MM.1S (cell line): ENCODE results near the gene SATB2.

Experiments used
- DNase-seq: peaks from one replicate; pipeline ENCODE4 v3.0.0-alpha.2; 2015
- H2AFZ ChIP-seq: fragments of 300-600 bp; sonication (generic); 2 replicates; pipeline ENCODE4 v1.6.0; 2016; ENCODE audit warnings: antibody characterized with exemption, low read length
- H3F3A ChIP-seq: fragments of 300-600 bp; sonication (generic); 2 replicates; pipeline ENCODE4 v1.6.1; 2016; ENCODE audit warnings: mild to moderate bottlenecking, antibody characterized with exemption, low read length, moderate library complexity, mixed read lengths; ENCODE audit not compliant: insufficient read depth
- H3K27ac ChIP-seq: fragments of 300-600 bp; sonication (generic); 2 replicates; pipeline ENCODE4 v1.5.1; 2016; ENCODE audit warnings: mild to moderate bottlenecking, low read length
- H3K27me3 ChIP-seq: fragments of 300-600 bp; sonication (generic); replicated peaks from 2 replicates; pipeline ENCODE4 v1.6.0; 2016; ENCODE audit warnings: low read length; ENCODE audit not compliant: insufficient read depth
- H3K36me3 ChIP-seq: fragments of 300-600 bp; sonication (generic); replicated peaks from 2 replicates; pipeline ENCODE4 v1.6.1; 2016; ENCODE audit warnings: mild to moderate bottlenecking, low read length, mixed read lengths; ENCODE audit not compliant: insufficient read depth
- H3K4me1 ChIP-seq: fragments of 300-600 bp; sonication (generic); 2 replicates; pipeline ENCODE4 v1.6.1; 2016; ENCODE audit warnings: low read length, mixed read lengths
- H3K4me2 ChIP-seq: fragments of 300-600 bp; sonication (generic); 2 replicates; pipeline ENCODE4 v1.6.0; 2016; ENCODE audit warnings: low read depth, low read length
- H3K4me3 ChIP-seq: fragments of 300-600 bp; sonication (generic); 2 replicates; pipeline ENCODE4 v1.5.1; 2016; ENCODE audit warnings: low read length, mixed read lengths
- H3K79me2 ChIP-seq: fragments of 300-600 bp; sonication (generic); 2 replicates; pipeline ENCODE4 v1.6.1; 2016; ENCODE audit warnings: mixed run types, low read length, mixed read lengths
- H3K9ac ChIP-seq: fragments of 300-600 bp; sonication (generic); 2 replicates; pipeline ENCODE4 v1.6.1; 2016; ENCODE audit warnings: low read length, mixed read lengths
- H3K9me2 ChIP-seq: fragments of 300-600 bp; sonication (generic); replicated peaks from 2 replicates; pipeline ENCODE4 v1.6.1; 2016; ENCODE audit warnings: mild to moderate bottlenecking, low read length, mixed read lengths; ENCODE audit not compliant: insufficient read depth
- H3K9me3 ChIP-seq: fragments of 300-600 bp; sonication (generic); replicated peaks from 2 replicates; pipeline ENCODE4 v1.6.1; 2016; ENCODE audit warnings: mild to moderate bottlenecking, low read length, mixed read lengths; ENCODE audit not compliant: insufficient read depth
- H4K20me1 ChIP-seq: fragments of 300-600 bp; sonication (generic); 2 replicates; pipeline ENCODE4 v1.6.1; 2016; ENCODE audit warnings: mild to moderate bottlenecking, low read length, moderate library complexity, mixed read lengths; ENCODE audit not compliant: insufficient read depth
- CTCF ChIP-seq: fragments of 300-600 bp; sonication (generic); IDR thresholded peaks from 2 replicates; pipeline ENCODE4 v1.5.1; 2016; ENCODE audit warnings: antibody characterized with exemption, low read length, mixed read lengths
- EZH2 ChIP-seq: fragments of 300-600 bp; sonication (generic); optimal IDR thresholded peaks from 2 replicates; pipeline ENCODE3; 2017; ENCODE audit warnings: low read depth, mild to moderate bottlenecking, antibody characterized with exemption, low read length, mixed read lengths
- EZH2phosphoT487 ChIP-seq: fragments of 300-600 bp; sonication (generic); IDR thresholded peaks from 2 replicates; pipeline ENCODE4 v1.6.1; 2018; ENCODE audit warnings: antibody characterized with exemption, low read length

Gene SATB2

DNA sequence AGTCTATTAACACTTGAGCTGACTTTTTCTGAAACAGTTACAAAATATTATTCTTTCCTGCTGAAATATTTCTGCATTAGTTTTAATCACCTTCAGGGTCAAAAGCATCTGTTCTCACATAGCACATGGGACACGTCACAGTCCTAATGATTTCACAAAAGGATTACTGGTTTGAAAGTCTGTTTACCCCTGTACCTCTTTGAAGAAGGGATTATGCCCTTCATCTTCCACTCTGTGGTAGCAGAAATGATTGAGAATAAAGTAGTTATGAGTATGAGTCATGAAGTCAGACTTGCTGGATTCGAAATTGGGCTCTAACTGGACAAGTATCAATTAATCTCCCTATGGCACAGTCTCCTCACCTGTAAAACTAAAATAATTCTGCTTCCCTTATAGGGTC, 121.2 kb downstream of the SATB2 start:
- Histone ChIP-seq H3K4me1 (no peaks in the 10 kb centered on the region), H3K4me2 (no peak overlapping the region), H3K9me2 (no peaks in the 10 kb centered on the region), H3K4me3 (no peak overlapping the region), H3K9me3 (no peaks in the 10 kb centered on the region), H3K79me2 (no peaks in the 10 kb centered on the region), H3K36me3 (no peaks in the 10 kb centered on the region), H4K20me1 (no peaks in the 10 kb centered on the region), H3K9ac (no peak overlapping the region), H2AFZ (no peak overlapping the region), H3K27me3 (no peaks in the 10 kb centered on the region), H3K27ac (no peak overlapping the region), H3F3A (no peaks in the 10 kb centered on the region)
- no peak for TF ChIP-seq EZH2
- TF ChIP-seq EZH2phosphoT487 = no peak
- TF ChIP-seq CTCF = no peak
- DNase-seq = no peak

DNA sequence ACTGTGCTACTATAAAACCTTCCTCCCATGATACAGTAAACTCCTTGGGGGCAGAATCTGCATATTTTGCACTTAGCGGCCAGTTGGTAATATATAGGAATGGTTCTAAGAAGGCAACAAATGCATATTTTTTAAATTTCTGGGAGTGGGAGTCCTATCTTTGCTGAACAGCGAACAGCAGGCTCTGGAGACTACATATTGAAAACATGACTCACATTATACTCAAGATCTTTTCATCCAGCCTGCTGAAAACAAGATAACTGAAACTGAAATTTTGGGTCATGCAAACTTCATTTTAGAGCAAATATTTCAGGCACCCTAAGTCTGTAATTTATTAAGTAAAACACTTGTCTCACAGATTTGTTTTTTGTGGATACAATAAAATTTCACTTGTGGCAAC, 122.2 kb downstream of the SATB2 start:
- Histone ChIP-seq H3K4me1 (no peaks in the 10 kb centered on the region), H3K4me2 (no peak overlapping the region), H3K9ac (no peak overlapping the region), H3K27me3 (no peaks in the 10 kb centered on the region), H3K9me2 (no peaks in the 10 kb centered on the region), H2AFZ (no peak overlapping the region), H4K20me1 (no peaks in the 10 kb centered on the region), H3K79me2 (no peaks in the 10 kb centered on the region), H3K36me3 (no peaks in the 10 kb centered on the region), H3K27ac (no peak overlapping the region), H3K4me3 (no peak overlapping the region), H3F3A (no peaks in the 10 kb centered on the region), H3K9me3 (no peaks in the 10 kb centered on the region)
- TF ChIP-seq CTCF (no peak), EZH2 (no peak), EZH2phosphoT487 (no peak)
- no peak for DNase-seq

- no peak for TF ChIP-seq EZH2
- no peak for TF ChIP-seq CTCF
- TF ChIP-seq EZH2phosphoT487 = no peak
- no peak overlapping the region for H3K27ac ChIP-seq
Observed at GRCh38 chr2:199329466-199329865, 128.3 kb downstream of the SATB2 start.

DNA sequence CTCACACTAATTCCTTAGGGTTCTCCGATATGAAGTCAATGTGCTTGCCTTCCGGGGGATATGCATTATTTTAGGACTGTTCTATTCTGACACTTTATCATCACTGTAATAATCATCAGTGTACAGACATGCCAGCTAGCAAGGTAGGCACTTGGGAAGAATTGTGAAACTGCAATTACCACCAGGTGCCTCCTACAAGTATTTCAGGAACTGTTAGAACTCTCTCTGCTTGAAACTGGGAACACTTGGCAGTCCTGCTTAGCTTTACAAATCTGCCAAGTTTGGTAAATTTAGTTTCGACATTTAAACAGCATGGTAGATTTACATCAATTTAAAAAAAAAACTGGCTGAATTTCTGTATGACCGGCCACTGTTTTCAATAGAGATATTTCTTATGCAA, 128.7 kb downstream of the SATB2 start:
- no peak for DNase-seq
- H3K79me2 ChIP-seq = no peaks in the 10 kb centered on the region
- no peaks in the 10 kb centered on the region for H3K36me3 ChIP-seq
- H3K27ac ChIP-seq = no peak overlapping the region
- no peaks in the 10 kb centered on the region for H4K20me1 ChIP-seq
- no peaks in the 10 kb centered on the region for H3F3A ChIP-seq
- no peaks in the 10 kb centered on the region for H3K9me2 ChIP-seq
- no peak overlapping the region for H3K4me3 ChIP-seq
- H3K9ac ChIP-seq = no peak overlapping the region
- H3K4me1 ChIP-seq = no peaks in the 10 kb centered on the region
- no peak overlapping the region for H3K4me2 ChIP-seq
- H2AFZ ChIP-seq = no peak overlapping the region
- H3K9me3 ChIP-seq = no peaks in the 10 kb centered on the region
- TF ChIP-seq EZH2phosphoT487 (no peak), EZH2 (no peak), CTCF (no peak)
- H3K27me3 ChIP-seq = no peaks in the 10 kb centered on the region

More at GRCh38 chr2:199329466-199329865, 128.3 kb downstream of the SATB2 start:
- no peak overlapping the region for H3K4me2 ChIP-seq
- H3K27me3 ChIP-seq = no peaks in the 10 kb centered on the region
- no peak overlapping the region for H3K9ac ChIP-seq
- no peaks in the 10 kb centered on the region for H3K36me3 ChIP-seq
- no peaks in the 10 kb centered on the region for H3F3A ChIP-seq
- no peak for DNase-seq
- no peak overlapping the region for H2AFZ ChIP-seq
- no peaks in the 10 kb centered on the region for H3K4me1 ChIP-seq
- no peaks in the 10 kb centered on the region for H3K9me2 ChIP-seq
- no peak overlapping the region for H3K4me3 ChIP-seq
- H3K9me3 ChIP-seq = no peaks in the 10 kb centered on the region
- H4K20me1 ChIP-seq = no peaks in the 10 kb centered on the region
- no peaks in the 10 kb centered on the region for H3K79me2 ChIP-seq
